Left lung (tissue), 10 donors: ENCODE results near the gene HS6ST2. TPM values are rescaled to one million over a fixed set of nuclear protein-coding genes. Genes with fewer than 3 reads are reported as not detected.

Source experiments
- ATAC-seq: fragments of 200-7000 bp; cut with Tn5 transposase; one replicate; pipeline ENCODE4 v1.9.1; 2020; ENCODE audit warnings: moderate library complexity
- DNase-seq, 4 donors: peaks; one replicate each; pipeline ENCODE4 v3.0.0-alpha.2; 2013 to 2020
- H3K27ac ChIP-seq, 2 donors: fragments of 200-600 bp; sonication (generic) in 1 of 2; one replicate each; pipeline versions ENCODE4 v1.5.0 to v1.8.0; 2020 to 2021
- H3K27me3 ChIP-seq, 2 donors: fragments of 200-600 bp; sonication (generic) in 1 of 2; one replicate each; pipeline versions ENCODE4 v1.5.0 to v1.8.0; 2020 to 2021
- H3K36me3 ChIP-seq, 2 donors: fragments of 200-600 bp; sonication (generic) in 1 of 2; one replicate each; pipeline versions ENCODE4 v1.5.0 to v1.8.0; 2020 to 2021
- H3K4me1 ChIP-seq, 2 donors: fragments of 200-600 bp; one replicate each; pipeline ENCODE4 v1.8.0; 2021
- H3K4me3 ChIP-seq, 2 donors: fragments of 200-600 bp; sonication (generic) in 1 of 2; one replicate each; pipeline versions ENCODE4 v1.5.0 to v1.8.0; 2020 to 2021; ENCODE audit warnings: mild to moderate bottlenecking in 1 of 2
- H3K9me3 ChIP-seq, 2 donors: fragments of 200-600 bp; sonication (generic) in 1 of 2; one replicate each; pipeline versions ENCODE4 v1.5.0 to v1.8.0; 2020 to 2021
- intact Hi-C, 2 donors: fragments of 100-400 bp; cut with DNase I; formaldehyde crosslinking; loops; one replicate each; pipeline versions ENCODE4 v1.11.2 to v1.14.2; 2022
- polyA plus RNA-seq, 6 donors: library from polyadenylated mRNA; unstranded; fragments of 120-200 nt; gene quantifications; one replicate each; pipeline ENCODE4 v1.2.1, GENCODE V29; 2013; ENCODE audit not compliant: insufficient read length in 6 of 6
- total RNA-seq, 2 donors: library from RNA; stranded (reverse); fragmentation: NEBNext Ultra II Directional; extraction: Animal tissue kit (Norgen Biotek cat#: 25700); gene quantifications; one replicate each; pipeline ENCODE4 v1.2.1, GENCODE V29; 2021
- TF ChIP-seq, protein P1 (sequence below), 2 donors: fragments of 200-600 bp; sonication (generic) in 1 of 2; IDR thresholded peaks; one replicate each; pipeline versions ENCODE4 v1.5.0 to v1.8.0; 2021; ENCODE audit warnings: antibody characterized with exemption in 2 of 2
- donor health status: DM: no; HTN: yes; CAD: no.
- donor health status: DM: no; HTN: no; CAD: no.

HS6ST2 gene
- total and polyA plus RNA-seq, 8 donors, result 1.0 to 22.9 (median 15.2) TPM

- no peaks in the 10 kb centered on the region for H3K27me3 ChIP-seq
- TF ChIP-seq, protein P1, sequence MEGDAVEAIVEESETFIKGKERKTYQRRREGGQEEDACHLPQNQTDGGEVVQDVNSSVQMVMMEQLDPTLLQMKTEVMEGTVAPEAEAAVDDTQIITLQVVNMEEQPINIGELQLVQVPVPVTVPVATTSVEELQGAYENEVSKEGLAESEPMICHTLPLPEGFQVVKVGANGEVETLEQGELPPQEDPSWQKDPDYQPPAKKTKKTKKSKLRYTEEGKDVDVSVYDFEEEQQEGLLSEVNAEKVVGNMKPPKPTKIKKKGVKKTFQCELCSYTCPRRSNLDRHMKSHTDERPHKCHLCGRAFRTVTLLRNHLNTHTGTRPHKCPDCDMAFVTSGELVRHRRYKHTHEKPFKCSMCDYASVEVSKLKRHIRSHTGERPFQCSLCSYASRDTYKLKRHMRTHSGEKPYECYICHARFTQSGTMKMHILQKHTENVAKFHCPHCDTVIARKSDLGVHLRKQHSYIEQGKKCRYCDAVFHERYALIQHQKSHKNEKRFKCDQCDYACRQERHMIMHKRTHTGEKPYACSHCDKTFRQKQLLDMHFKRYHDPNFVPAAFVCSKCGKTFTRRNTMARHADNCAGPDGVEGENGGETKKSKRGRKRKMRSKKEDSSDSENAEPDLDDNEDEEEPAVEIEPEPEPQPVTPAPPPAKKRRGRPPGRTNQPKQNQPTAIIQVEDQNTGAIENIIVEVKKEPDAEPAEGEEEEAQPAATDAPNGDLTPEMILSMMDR (IDR thresholded peaks at IDR 0.05), result no peak
- H3K36me3 ChIP-seq, result no peaks in the 10 kb centered on the region
- intact Hi-C loops, result no loop called here
- no peaks in the 10 kb centered on the region for H3K9me3 ChIP-seq
- H3K4me1 ChIP-seq, result no peaks in the 10 kb centered on the region
- DNase-seq, result no peak
- no peak overlapping the region for H3K27ac ChIP-seq
- ATAC-seq, result peak; percentile 62
- H3K4me3 ChIP-seq, result no peak overlapping the region
Measured at GRCh38 chrX:132855780-132856341, 102.6 kb downstream of the HS6ST2 start.

- H3K4me3 ChIP-seq, result no peak overlapping the region
- H3K9me3 ChIP-seq, result no peaks in the 10 kb centered on the region
- no peaks in the 10 kb centered on the region for H3K36me3 ChIP-seq
- no peak for ATAC-seq
- no peaks in the 10 kb centered on the region for H3K4me1 ChIP-seq
- no peak for DNase-seq
- intact Hi-C loops, result no loop called here
- TF ChIP-seq, protein P1 (IDR thresholded peaks at IDR 0.05), result no peak
- H3K27me3 ChIP-seq, result no peaks in the 10 kb centered on the region
- H3K27ac ChIP-seq, result no peak overlapping the region
Measured at GRCh38 chrX:132853040-132853439, 105.4 kb downstream of the HS6ST2 start.

DNA sequence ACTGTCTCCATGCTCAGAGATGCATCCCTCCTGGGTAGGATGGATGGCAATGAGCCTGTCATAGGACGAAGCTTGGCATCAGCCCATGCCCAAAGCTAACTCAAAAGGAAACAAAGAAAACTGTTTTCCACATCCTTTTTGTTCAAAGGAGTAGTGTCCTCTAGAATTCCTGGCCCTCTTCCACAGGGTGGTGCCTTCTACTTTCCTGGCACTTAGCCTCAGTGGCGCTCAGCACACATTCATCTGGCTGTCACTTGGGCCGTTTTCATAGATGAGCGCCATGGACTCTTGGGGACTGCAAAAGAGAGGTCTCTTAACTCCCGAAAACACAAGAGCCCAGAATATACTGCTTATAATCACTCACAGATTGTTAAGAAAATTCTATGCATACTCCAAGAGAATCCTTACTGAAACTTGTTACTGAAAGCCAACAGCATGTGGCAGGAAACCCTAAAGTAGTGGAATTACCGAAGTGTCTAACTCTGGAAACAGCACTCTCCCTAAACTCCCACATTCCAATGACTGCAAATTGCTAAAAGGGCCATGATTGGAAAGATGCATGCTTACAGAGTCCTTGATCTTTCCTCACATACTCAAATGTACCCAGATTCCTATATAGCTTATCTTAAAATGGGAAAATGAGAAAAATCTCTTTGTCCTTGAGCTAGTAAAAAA lies 110.0 kb downstream of the HS6ST2 start:
- Histone ChIP-seq H3K4me3 (no peak overlapping the region), H3K9me3 (no peaks in the 10 kb centered on the region), H3K36me3 (no peaks in the 10 kb centered on the region), H3K27me3 (peaks cover 0 to 4% of the 10 kb centered on the region in 2 donors), H3K27ac (no peak overlapping the region), H3K4me1 (no peaks in the 10 kb centered on the region)
- intact Hi-C loops, result no loop called here
- DNase-seq (no peak), ATAC-seq (no peak)
- TF ChIP-seq, protein P1 (IDR thresholded peaks at IDR 0.05), result no peak

- no peak for DNase-seq
- Histone ChIP-seq H3K4me3 (no peak overlapping the region), H3K4me1 (no peaks in the 10 kb centered on the region), H3K27ac (no peak overlapping the region), H3K27me3 (peaks cover 0 to 14% of the 10 kb centered on the region in 2 donors), H3K9me3 (no peaks in the 10 kb centered on the region), H3K36me3 (no peaks in the 10 kb centered on the region)
- intact Hi-C loops, result no loop called here
- ATAC-seq, result no peak
- TF ChIP-seq, protein P1 (IDR thresholded peaks at IDR 0.05), result no peak
Measured at GRCh38 chrX:132843363-132843762, 115.1 kb downstream of the HS6ST2 start.

DNA sequence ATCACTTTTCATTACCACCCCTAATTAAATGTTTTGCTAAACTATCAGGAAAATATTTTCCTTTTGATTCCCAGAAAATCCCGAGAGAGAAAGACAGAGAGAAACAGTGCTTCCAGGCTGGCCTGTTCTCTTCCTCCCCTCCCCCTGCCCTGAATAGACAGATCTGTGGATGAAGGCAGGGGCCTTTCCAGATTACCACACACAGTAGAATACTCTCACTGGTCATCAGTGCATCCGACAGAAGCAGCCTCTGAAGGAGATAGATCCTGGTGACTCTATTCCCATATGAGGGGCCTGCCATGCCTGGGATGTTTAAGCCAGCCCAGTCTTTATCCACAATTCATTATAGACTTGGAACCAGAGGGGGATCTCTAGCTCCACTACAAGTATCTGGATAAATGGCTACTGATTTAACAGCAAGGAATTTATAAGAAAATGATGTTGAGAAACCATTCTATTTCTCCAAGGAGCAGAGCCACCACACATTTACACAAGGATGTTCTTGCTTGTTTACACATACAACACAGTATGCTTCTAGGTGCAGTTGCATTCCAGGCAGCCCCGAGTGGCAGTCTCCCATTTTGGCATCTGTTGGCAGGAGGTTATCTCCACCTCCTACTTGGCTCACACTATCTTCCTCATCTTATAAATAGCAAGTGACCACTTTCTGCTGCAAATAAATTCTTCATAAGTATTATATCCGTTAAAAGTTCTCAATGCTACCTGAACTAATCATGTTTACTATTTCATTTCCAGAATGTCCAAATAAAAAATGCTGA lies 115.8 kb downstream of the HS6ST2 start:
- ATAC-seq, result no peak
- H3K27ac ChIP-seq, result no peak overlapping the region
- TF ChIP-seq, protein P1 (IDR thresholded peaks at IDR 0.05), result no peak

More for the DNA sequence above, 115.8 kb downstream of the HS6ST2 start:
- Histone ChIP-seq H3K9me3 (no peaks in the 10 kb centered on the region), H3K4me1 (no peaks in the 10 kb centered on the region), H3K27me3 (peaks cover 0 to 14% of the 10 kb centered on the region in 2 donors), H3K4me3 (no peak overlapping the region), H3K36me3 (no peaks in the 10 kb centered on the region)
- intact Hi-C loops, result no loop called here
- DNase-seq, result no peak
